OCI-LY7 (cell line): ENCODE data around the gene RAD51B. TPM values are rescaled to one million over a fixed set of nuclear protein-coding genes. Genes with fewer than 3 reads are reported as not detected.

ENCODE experiments used
- BruUV-seq: library from RNA; stranded (reverse); fragments of 400-500 nt; replicated peaks from 2 replicates; lab custom pipeline; 2021; lab: Mats Ljungman, UMichigan
- CTCF ChIA-PET: fragments of 300-600 bp; sonication (Branson Sonifier 250); formaldehyde crosslinking; loops from one replicate; lab custom pipeline; 2022; ENCODE audit warnings: antibody characterized with exemption; ENCODE audit not compliant: unreplicated experiment; lab: Charles Lee
- POLR2A ChIA-PET: fragments of 300-600 bp; sonication (Branson Sonifier 250); formaldehyde crosslinking; loops from one replicate; lab custom pipeline; 2022; ENCODE audit warnings: antibody characterized with exemption; lab: Charles Lee
- DNase-seq: peaks from one replicate; pipeline ENCODE4 v3.0.0-alpha.2; 2015; ENCODE audit warnings: low spot score
- H2AFZ ChIP-seq: fragments of 200-600 bp; sonication (generic), shearing (Covaris generic); 2 replicates; pipeline ENCODE4 v1.6.1; 2014; ENCODE audit warnings: mild to moderate bottlenecking, antibody characterized with exemption, low read length, moderate library complexity
- H3K27ac ChIP-seq: fragments of 200-600 bp; sonication (generic); 2 replicates; pipeline ENCODE4 v1.5.1; 2014; ENCODE audit warnings: mixed run types, low read depth, mild to moderate bottlenecking, moderate library complexity, low read length, inconsistent platforms; ENCODE audit not compliant: poor library complexity, severe bottlenecking
- H3K36me3 ChIP-seq: fragments of 200-600 bp; sonication (generic); 2 replicates; pipeline ENCODE4 v1.6.1; 2014; ENCODE audit warnings: mild to moderate bottlenecking, antibody characterized with exemption, low read length, moderate library complexity, mixed read lengths; ENCODE audit not compliant: insufficient read depth
- H3K4me1 ChIP-seq: fragments of 200-600 bp; sonication (generic); 2 replicates; pipeline ENCODE4 v1.5.1; 2014; ENCODE audit warnings: mild to moderate bottlenecking, low read length; ENCODE audit not compliant: insufficient read depth, poor library complexity, severe bottlenecking
- H3K4me2 ChIP-seq: fragments of 200-600 bp; sonication (generic); 2 replicates; pipeline ENCODE4 v1.6.1; 2014; ENCODE audit warnings: mild to moderate bottlenecking, low read length
- H3K4me3 ChIP-seq: fragments of 200-600 bp; sonication (generic); 2 replicates; pipeline ENCODE4 v1.5.1; 2014; ENCODE audit warnings: mild to moderate bottlenecking, low read depth, low read length; ENCODE audit not compliant: poor library complexity, severe bottlenecking
- H3K79me2 ChIP-seq: fragments of 200-600 bp; sonication (generic); 2 replicates; pipeline ENCODE4 v1.6.1; 2016; ENCODE audit warnings: low read depth, mild to moderate bottlenecking, low read length, moderate library complexity, mixed read lengths; ENCODE audit not compliant: insufficient read depth
- H3K9me2 ChIP-seq: fragments of 200-600 bp; sonication (generic); 2 replicates; pipeline ENCODE4 v1.6.1; 2016; ENCODE audit warnings: mild to moderate bottlenecking, low read length, mixed read lengths; ENCODE audit not compliant: insufficient read depth
- H3K9me3 ChIP-seq: fragments of 200-600 bp; sonication (generic); 2 replicates; pipeline ENCODE4 v1.6.1; 2014; ENCODE audit warnings: mild to moderate bottlenecking, mixed run types, low read length, mixed read lengths
- H4K20me1 ChIP-seq: fragments of 200-600 bp; sonication (generic); 2 replicates; pipeline ENCODE4 v1.6.1; 2014; ENCODE audit warnings: mild to moderate bottlenecking, antibody characterized with exemption, low read length, moderate library complexity, mixed read lengths; ENCODE audit not compliant: insufficient read depth
- CTCF ChIP-seq: fragments of 200-600 bp; sonication (generic); conservative IDR thresholded peaks from 2 replicates; pipeline ENCODE4 v1.5.1; 2014; ENCODE audit warnings: mild to moderate bottlenecking, antibody characterized with exemption, low read length, moderate library complexity, mixed read lengths
- EZH2phosphoT487 ChIP-seq: fragments of 200-600 bp; sonication (generic); IDR thresholded peaks from 2 replicates; pipeline ENCODE4 v1.6.1; 2018; ENCODE audit warnings: low read depth, borderline replicate concordance, mild to moderate bottlenecking, mixed run types, antibody characterized with exemption, low read length, moderate library complexity, mixed read lengths
- intact Hi-C: fragments of 100-400 bp; cut with micrococcal nuclease; formaldehyde crosslinking; loops from one replicate; pipeline ENCODE4 v1.10.0; 2022; ENCODE audit not compliant: unreplicated experiment
- total RNA-seq, 2 experiments: library from RNA; depleted of rRNA in 1 of 2; stranded (reverse); fragments of >200 nt in 1 of 2; shearing (Covaris generic) in 1 of 2; gene quantifications; 2 replicates each; pipeline ENCODE4 v1.2.3, GENCODE V29; 2014 to 2022

RAD51B gene
- total RNA-seq, 2 experiments from 2014 or later = 41.4 to 89.9 TPM

GRCh38 chr14:68655021-68655831, 835.6 kb downstream of the RAD51B start:
- TF ChIP-seq CTCF = no peak
- Histone ChIP-seq H3K4me1 (no peaks in the 10 kb centered on the region), H3K9me2 (no peaks in the 10 kb centered on the region), H4K20me1 (no peaks in the 10 kb centered on the region), H2AFZ (no peak overlapping the region), H3K4me2 (no peak overlapping the region), H3K79me2 (no peaks in the 10 kb centered on the region), H3K27ac (no peak overlapping the region), H3K9me3 (no peaks in the 10 kb centered on the region), H3K4me3 (no peak overlapping the region), H3K36me3 (no peaks in the 10 kb centered on the region)
- intact Hi-C loops = no loop called here
- DNase-seq = no peak
- no TSS peak for BruUV-seq
- POLR2A ChIA-PET = interaction anchor here (0.6 to 1.1 kb wide), 2 partner anchors 12 to 14 kb away, joined by 3 to 5 read pairs; no protein-coding TSS in a partner anchor
- CTCF ChIA-PET = interaction anchor here (0.6 kb wide), 2 partner anchors 97 to 211 kb away, joined by 3 read pairs; no protein-coding TSS in a partner anchor

- Histone ChIP-seq H3K27ac (no peak overlapping the region), H3K4me2 (no peak overlapping the region), H3K4me1 (no peaks in the 10 kb centered on the region), H2AFZ (no peak overlapping the region), H3K9me3 (no peaks in the 10 kb centered on the region), H3K36me3 (no peaks in the 10 kb centered on the region), H3K79me2 (no peaks in the 10 kb centered on the region), H4K20me1 (no peaks in the 10 kb centered on the region), H3K9me2 (no peaks in the 10 kb centered on the region), H3K4me3 (no peak overlapping the region)
- BruUV-seq = no TSS peak
- POLR2A ChIA-PET = interaction anchor here (0.5 kb wide), 1 partner anchor 214 kb away, joined by 3 read pairs; no protein-coding TSS in a partner anchor
- CTCF ChIA-PET = interaction anchor here (0.6 kb wide), 1 partner anchor 281 kb away, joined by 3 read pairs; no protein-coding TSS in a partner anchor
- intact Hi-C loops = no loop called here
- DNase-seq = peak; percentile 27
- TF ChIP-seq EZH2phosphoT487 = no peak
- TF ChIP-seq CTCF = peak; percentile 33
Measured at GRCh38 chr14:68655911-68656316, 836.3 kb downstream of the RAD51B start.

- Histone ChIP-seq H3K27ac (no peak overlapping the region), H3K4me1 (no peaks in the 10 kb centered on the region), H2AFZ (no peak overlapping the region), H3K4me3 (no peak overlapping the region), H3K9me2 (no peaks in the 10 kb centered on the region), H4K20me1 (no peaks in the 10 kb centered on the region), H3K79me2 (no peaks in the 10 kb centered on the region), H3K36me3 (no peaks in the 10 kb centered on the region), H3K4me2 (no peak overlapping the region), H3K9me3 (no peaks in the 10 kb centered on the region)
- ChIA-PET CTCF (interaction anchor here (0.6 kb wide), 1 partner anchor 282 kb away, joined by 3 read pairs; no protein-coding TSS in a partner anchor), POLR2A (interaction anchor here (0.5 kb wide), 1 partner anchor 215 kb away, joined by 3 read pairs; no protein-coding TSS in a partner anchor)
- DNase-seq = no peak
- TF ChIP-seq CTCF (no peak), EZH2phosphoT487 (no peak)
- intact Hi-C loops = no loop called here
- BruUV-seq = no TSS peak
Measured at GRCh38 chr14:68656452-68656851, 836.9 kb downstream of the RAD51B start.
